ENCODE results near the gene STK10.

GRCh38 chr5:172085738-172086137 is 102.3 kb downstream of the STK10 start:
- TF ChIP-seq CTCF (IDR thresholded peaks at IDR 0.05 in 2 of 3, conservative IDR thresholded peaks at IDR 0.05 in 1 of 3; ENCODE audit: borderline replicate concordance in 1 of 3, insufficient read depth in 1 of 3, low read depth in 2 of 3, low read length in 2 of 3) (no peak), YY1 (IDR thresholded peaks at IDR 0.05; ENCODE audit: extremely low read depth, insufficient replicate concordance, low read depth, low read length) (no peak), CEBPB (IDR thresholded peaks at IDR 0.05; ENCODE audit: low read depth) (no peak)
